ENCODE measurements around the gene CABLES1.
"Not testable (repeated sequence)": the region's sequence is repeated elsewhere in the genome, so short reads cannot be mapped to it uniquely, and the experiment has no call there.

- not testable (repeated sequence) for TF ChIP-seq POLR2AphosphoS5 (IDR thresholded peaks at IDR 0.05; ENCODE audit: low read depth, low read length); EP300 (IDR thresholded peaks at IDR 0.05; ENCODE audit: borderline replicate concordance in 1 of 2, low read depth in 1 of 2, low read length in 1 of 2); YY1 (IDR thresholded peaks at IDR 0.05; ENCODE audit: low read depth); MAX (IDR thresholded peaks at IDR 0.05; ENCODE audit: low read depth); RAD21 (IDR thresholded peaks at IDR 0.05; ENCODE audit: low read length); TAF1 (IDR thresholded peaks at IDR 0.05; ENCODE audit: borderline replicate concordance, low read depth, low read length); GABPA (IDR thresholded peaks at IDR 0.05; ENCODE audit: low read depth); RCOR1 (IDR thresholded peaks at IDR 0.05; ENCODE audit: low read length); SIN3A (IDR thresholded peaks at IDR 0.05; ENCODE audit: borderline replicate concordance, low read depth, low read length)
- TF ChIP-seq, protein P1, sequence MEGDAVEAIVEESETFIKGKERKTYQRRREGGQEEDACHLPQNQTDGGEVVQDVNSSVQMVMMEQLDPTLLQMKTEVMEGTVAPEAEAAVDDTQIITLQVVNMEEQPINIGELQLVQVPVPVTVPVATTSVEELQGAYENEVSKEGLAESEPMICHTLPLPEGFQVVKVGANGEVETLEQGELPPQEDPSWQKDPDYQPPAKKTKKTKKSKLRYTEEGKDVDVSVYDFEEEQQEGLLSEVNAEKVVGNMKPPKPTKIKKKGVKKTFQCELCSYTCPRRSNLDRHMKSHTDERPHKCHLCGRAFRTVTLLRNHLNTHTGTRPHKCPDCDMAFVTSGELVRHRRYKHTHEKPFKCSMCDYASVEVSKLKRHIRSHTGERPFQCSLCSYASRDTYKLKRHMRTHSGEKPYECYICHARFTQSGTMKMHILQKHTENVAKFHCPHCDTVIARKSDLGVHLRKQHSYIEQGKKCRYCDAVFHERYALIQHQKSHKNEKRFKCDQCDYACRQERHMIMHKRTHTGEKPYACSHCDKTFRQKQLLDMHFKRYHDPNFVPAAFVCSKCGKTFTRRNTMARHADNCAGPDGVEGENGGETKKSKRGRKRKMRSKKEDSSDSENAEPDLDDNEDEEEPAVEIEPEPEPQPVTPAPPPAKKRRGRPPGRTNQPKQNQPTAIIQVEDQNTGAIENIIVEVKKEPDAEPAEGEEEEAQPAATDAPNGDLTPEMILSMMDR (IDR thresholded peaks at IDR 0.05), result not testable (repeated sequence)
- TF ChIP-seq, protein P2, sequence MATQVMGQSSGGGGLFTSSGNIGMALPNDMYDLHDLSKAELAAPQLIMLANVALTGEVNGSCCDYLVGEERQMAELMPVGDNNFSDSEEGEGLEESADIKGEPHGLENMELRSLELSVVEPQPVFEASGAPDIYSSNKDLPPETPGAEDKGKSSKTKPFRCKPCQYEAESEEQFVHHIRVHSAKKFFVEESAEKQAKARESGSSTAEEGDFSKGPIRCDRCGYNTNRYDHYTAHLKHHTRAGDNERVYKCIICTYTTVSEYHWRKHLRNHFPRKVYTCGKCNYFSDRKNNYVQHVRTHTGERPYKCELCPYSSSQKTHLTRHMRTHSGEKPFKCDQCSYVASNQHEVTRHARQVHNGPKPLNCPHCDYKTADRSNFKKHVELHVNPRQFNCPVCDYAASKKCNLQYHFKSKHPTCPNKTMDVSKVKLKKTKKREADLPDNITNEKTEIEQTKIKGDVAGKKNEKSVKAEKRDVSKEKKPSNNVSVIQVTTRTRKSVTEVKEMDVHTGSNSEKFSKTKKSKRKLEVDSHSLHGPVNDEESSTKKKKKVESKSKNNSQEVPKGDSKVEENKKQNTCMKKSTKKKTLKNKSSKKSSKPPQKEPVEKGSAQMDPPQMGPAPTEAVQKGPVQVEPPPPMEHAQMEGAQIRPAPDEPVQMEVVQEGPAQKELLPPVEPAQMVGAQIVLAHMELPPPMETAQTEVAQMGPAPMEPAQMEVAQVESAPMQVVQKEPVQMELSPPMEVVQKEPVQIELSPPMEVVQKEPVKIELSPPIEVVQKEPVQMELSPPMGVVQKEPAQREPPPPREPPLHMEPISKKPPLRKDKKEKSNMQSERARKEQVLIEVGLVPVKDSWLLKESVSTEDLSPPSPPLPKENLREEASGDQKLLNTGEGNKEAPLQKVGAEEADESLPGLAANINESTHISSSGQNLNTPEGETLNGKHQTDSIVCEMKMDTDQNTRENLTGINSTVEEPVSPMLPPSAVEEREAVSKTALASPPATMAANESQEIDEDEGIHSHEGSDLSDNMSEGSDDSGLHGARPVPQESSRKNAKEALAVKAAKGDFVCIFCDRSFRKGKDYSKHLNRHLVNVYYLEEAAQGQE (IDR thresholded peaks at IDR 0.05; ENCODE audit: low read depth, low read length), result not testable (repeated sequence)
- TF ChIP-seq, protein P3, sequence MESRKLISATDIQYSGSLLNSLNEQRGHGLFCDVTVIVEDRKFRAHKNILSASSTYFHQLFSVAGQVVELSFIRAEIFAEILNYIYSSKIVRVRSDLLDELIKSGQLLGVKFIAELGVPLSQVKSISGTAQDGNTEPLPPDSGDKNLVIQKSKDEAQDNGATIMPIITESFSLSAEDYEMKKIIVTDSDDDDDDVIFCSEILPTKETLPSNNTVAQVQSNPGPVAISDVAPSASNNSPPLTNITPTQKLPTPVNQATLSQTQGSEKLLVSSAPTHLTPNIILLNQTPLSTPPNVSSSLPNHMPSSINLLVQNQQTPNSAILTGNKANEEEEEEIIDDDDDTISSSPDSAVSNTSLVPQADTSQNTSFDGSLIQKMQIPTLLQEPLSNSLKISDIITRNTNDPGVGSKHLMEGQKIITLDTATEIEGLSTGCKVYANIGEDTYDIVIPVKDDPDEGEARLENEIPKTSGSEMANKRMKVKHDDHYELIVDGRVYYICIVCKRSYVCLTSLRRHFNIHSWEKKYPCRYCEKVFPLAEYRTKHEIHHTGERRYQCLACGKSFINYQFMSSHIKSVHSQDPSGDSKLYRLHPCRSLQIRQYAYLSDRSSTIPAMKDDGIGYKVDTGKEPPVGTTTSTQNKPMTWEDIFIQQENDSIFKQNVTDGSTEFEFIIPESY (IDR thresholded peaks at IDR 0.05; ENCODE audit: borderline replicate concordance, low read depth), result not testable (repeated sequence)
Observed at GRCh38 chr18:23109163-23109562, 26.1 kb upstream of the CABLES1 start.
